Stimulated activated CD8-positive, alpha-beta memory T cell treated with anti-CD3 and anti-CD28 coated beads, Interleukin-7, amount 100 ng/mL, for 1 hour (primary cell): ENCODE results near the gene ILF2.
A peak's percentile ranks its signal among the peaks of the same experiment; 100 is the strongest.
"Not testable (repeated sequence)": the region's sequence is repeated elsewhere in the genome, so short reads cannot be mapped to it uniquely, and the experiment has no call there.

ENCODE experiments used
- DNase-seq, 2 donors: peaks; one replicate each; pipeline ENCODE4 v3.0.0-alpha.2; 2020; ENCODE audit warnings: low read depth in 2 of 2

Gene ILF2

DNA sequence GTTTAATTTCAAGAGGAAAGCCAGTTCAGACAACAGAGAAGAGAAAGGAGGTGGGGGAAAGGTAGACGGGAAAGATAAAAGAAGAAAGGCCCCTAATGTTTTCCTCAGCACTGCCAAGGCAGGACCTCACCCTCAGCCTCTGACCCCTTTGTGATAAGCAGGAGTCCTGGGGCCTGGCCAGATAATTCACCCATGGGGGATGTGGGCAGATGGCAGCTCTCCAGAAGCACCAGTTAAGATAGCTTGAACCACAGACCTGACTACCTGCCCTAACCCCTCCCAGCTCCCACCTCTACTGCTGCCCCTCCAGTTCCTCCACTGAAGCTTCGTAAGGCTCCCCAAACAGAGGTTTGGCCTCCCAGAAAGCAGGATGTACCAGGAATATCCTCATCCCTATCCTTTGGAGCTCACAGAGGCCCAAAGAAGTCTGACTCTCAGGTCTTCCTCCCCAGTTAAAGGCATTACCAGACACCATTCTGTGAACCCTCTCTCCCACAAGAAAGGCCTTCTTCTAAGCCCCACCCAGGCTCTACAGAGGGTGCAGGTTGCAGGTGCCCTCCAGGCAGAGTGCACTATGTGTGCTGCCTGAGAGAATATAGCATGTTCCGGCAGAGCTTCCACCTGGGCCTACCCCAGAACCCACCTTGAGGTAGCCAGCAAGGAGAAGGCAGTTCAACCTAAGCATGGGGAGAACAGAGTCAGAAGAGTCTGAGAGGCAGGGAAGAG, 21.5 kb downstream of the ILF2 start:
- no peak for DNase-seq

DNA sequence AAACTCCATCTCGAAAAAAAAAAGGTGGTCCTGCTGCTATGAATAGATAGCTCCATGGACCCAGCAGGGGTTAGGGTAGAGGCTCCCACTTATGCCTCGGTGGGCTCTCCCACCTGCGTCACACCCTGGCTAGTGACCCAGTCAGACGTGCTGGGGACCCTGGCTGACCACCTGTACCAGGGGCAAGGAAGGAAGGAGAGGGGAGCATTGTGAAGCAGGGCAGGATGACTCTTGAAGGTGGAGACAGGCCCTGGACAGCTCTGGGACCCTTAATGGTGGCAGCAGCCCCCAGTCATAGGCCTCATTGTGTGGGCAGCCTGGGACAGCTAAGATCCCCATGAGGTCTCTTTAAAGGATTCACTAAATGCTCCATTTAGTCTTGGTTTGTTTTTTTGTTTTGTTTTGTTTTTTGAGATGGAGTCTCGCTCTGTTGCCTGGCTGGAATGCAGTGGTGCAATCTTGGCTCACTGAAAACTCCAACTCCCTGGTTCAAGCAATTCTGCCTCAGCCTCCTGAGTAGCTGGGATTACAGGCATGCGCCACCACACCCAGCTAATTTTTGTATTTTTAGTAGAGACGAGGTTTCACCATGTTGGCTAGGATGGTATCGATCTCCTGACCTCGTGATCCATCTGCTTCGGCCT, 22.7 kb downstream of the ILF2 start:
- DNase-seq, result no peak

DNA sequence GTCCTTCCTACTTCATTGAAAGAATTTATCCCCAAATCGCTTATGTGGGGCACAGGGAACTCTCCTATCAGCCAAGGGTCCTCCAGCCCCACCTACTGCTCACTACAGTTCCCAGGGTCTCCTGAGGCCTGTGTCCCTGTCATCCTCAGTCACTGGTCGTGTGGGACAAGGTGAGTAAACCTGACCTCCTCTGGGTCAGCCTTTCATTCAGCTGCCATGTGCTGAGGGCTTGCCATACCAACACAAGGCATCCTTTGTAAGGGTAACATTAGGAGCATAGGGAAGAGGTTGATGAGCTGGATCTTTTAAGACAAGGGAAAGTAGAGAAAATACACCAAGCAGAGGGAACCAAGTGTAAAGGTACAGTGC, 23.5 kb downstream of the ILF2 start:
- no peak for DNase-seq

DNA sequence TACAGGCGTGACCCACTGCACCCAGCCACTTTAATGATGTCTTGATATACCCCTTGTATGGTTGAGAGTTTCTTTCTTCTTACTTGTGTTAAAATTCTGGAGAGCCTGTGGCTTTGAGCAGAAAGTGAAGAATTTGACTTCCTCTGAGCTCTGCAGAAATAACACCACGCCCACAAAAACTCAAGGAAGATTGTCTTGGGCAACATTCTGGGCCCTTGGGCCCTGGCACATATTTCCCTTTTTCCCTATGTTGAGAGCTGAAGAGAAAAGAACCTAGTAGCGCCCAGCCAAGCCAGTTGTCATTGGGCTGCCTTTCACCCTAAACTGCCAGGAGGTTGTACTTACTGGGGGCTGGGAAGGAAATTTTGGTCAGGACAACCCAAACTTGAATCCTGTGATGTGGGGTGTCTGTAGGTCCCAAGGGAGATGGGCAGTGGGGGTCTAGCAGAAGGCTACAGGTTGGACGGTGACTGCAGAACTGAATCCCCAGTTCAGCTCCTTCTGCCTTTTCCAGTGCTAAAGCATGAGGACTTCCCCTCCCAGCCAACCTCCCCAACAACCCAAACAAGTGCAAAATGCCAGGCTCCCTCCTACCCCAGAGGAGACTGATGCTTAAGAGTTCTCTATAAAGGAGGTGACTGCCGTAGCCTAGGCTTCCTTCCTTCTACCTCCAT, 24.0 kb downstream of the ILF2 start:
- no peak for DNase-seq

DNA sequence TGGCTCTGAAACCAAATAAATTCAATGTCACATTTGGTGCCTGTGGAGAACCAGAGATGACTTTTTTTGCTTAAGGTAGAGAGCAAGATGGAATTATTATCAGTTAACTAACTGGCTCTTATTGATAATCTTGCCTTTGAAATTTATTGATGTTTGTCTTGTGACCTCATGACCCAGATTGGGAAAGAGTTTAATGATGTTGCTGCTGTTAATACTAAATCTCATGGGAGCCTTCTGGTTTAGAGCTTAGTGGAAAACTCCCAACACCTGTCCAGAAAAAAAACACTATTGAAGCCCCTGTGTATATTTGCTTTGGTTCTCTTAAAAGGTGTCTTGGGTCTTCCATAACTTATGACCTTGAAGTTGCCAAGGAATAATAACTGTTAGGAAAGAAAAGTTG, 27.0 kb downstream of the ILF2 start:
- no peak for DNase-seq

DNA sequence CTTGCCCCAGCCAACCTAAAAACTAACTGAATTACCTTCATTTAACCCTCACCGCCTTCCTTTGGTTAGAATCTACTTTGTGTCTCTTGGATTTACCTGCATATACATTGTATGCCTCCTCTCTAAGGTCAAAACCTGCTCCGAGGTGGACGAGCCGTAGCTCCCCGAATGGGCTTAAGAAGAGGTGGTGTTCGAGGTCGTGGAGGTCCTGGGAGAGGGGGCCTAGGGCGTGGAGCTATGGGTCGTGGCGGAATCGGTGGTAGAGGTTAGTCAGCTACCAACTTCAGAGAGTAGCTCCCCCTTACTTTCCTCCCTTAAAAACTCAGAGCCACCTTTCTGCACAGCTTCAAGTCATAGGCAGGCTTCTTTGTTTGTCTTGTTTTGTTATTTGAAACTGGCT, 27.7 kb downstream of the ILF2 start:
- no peak for DNase-seq

DNA sequence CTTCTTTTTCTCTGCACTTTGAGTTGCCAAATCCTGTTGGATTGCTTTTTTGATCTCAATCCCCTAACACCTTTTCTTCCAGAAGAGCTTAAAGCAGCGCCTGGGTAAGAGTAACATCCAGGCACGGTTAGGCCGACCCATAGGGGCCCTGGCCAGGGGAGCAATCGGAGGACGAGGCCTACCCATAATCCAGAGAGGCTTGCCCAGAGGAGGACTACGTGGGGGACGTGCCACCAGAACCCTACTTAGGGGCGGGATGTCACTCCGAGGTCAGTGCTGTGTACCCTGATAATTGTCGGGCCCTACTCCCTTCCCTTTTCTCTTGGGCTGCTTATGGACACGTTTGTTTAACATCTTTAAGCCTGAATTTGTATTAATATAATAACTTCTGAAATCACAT, 28.6 kb downstream of the ILF2 start:
- DNase-seq, result no peak

DNA sequence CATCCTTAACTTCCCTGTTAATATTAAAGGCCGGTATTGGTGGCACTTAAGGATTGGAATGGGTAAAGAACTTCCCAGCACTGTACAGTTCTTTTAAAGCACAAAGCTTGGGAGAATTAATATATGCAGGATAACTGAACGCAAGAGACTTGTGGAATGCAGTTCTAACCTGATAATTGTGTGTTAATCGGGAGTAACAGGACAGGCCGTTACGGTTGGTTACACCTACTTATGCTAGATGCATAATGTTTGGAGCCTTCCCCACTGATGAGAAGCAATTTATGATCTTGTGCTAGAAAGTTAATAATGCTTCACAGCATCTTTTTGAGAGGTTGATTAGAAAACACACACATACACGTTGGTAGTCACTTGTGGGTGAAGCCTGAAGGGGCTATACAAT, 29.9 kb downstream of the ILF2 start:
- DNase-seq, result no peak

DNA sequence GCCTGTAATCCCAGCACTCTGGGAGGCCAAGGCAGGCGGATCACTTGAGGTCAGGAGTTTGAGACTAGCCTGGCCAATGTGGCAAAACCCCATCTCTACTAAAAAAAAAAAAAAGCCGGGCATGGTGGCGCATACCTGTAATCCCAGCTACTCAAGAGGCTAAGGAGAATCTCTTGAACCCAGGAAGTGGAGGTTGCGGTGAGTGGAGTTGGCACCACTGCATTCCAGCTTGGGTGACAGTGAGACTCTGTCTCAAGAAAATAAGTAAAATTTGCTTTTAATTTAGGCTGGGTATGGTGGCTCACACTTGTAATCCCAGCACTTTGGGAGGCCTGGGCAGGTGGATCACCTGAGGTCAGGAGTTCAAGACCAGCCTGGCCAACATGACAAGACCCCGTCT, 30.6 kb downstream of the ILF2 start:
- DNase-seq, result not testable (repeated sequence)

DNA sequence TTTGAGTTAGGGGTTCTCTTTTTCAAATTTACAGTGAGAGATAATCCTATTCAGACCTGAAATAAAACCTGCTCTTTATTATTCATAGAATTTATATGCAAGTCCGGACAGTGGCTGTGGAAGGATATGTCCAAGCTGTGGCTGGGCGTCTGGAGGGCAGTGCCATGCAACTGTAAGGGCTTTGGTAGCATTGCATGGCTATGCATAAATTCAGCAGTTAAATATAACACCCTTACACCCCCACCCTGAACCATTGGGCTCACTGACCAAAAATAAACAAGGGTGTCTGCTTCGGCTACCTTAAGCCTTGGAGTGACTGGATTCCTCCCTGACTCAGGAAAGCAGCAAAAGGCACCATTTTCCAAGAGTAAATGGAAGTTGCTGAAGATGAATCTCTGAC, 31.5 kb downstream of the ILF2 start:
- no peak for DNase-seq

DNA sequence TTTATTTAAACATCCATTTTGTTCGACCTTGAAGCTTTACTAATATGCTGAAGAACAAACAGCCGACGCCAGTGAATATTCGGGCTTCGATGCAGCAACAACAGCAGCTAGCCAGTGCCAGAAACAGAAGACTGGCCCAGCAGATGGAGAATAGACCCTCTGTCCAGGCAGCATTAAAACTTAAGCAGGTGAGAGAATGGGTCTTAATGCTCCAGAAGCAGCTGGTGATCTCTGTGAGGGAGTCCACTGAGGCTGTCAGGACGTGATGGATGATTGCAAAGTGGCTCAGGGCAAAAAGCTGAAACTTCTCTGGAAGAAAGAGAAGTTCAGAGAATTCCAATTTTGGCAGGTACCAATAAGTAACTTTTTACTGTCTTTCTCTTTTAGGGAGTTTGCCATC, 32.5 kb downstream of the ILF2 start:
- no peak for DNase-seq

DNA sequence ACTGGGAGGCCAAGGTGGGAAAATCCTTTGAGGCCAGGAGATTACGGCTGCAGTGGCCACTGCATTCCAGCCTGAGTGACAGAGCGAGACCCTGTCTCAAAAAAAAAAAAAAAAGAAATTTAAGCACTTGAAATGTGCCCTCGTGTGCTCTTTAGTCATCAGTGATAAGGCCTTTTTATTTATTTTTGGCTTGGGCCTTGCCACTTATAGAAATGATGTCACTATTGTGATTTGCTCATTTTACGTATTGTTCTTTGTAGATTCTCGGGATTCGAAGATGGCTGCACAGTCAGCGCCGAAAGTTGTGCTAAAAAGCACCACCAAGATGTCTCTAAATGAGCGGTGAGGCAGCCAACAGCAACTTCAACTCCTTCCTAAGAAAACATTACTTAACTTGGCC, 34.5 kb downstream of the ILF2 start:
- DNase-seq, result no peak

DNA sequence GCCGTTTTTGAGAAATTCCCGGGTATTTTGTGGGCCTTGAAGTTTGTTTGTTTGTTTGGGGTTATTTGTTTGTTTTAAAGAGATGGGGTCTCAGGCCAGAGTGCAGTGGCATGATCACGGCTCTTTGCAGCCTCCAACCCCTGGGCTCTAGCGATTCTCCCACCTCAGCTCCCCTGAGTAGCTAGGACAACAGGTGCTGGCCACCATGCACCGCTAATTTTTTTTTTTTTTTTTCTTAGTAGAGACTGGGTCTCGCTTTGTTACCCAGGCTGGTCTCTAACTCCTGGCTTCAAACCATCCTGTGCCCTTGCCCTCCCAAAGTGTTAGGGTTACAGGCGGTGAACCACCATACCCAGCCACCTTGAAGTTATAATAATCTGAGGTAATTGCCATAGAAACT, 34.9 kb downstream of the ILF2 start:
- no peak for DNase-seq

DNA sequence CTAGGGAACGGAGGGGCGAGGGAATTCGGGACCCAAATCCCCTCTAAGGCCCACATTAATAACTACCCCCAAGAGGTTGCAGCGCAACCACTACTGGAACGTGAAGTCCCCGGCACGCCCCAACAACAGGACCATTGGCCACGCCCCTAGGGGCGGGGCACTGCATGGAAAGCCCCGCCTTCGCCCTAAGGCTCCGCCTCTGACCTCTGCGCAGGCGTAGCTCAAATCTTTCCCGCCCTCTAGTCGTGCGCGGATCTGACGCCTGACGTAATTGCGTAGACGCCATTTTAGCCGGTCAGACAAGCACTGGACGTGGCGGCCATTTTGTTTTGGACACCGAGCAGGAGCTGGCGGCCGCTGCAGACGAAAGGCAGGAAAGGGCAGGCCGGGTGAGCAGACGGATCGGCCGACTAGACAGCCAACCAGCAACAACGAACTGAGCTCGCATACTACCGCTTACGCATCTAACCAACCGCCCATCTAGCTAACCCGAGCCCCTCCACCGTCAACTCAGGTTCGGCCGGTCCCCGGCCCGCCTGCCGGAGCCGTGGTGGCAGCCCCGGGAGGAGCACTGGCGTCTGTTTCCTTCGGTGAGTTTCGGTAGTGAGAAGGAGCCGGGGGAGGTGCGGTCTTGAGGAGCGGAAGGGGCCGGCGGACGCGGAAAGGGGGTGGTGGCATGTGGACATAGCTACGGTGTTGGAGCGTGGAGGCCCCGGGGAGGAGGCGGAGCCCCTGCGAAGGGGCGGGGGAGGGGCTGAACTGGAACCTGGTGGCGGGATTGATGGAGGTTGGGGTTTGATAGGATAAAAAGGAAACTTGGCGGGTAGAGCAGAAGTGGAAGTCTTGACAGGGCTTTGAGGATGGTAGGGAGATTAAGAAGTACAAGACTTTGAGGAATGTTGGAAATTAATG, 36.8 kb downstream of the ILF2 start, which contains the start of gene CHTOP:
Gene CHTOP, plus strand, starts transcription at position 313 of the 912 bp plus-strand sequence. CDS start 2,523 bp downstream, outside the sequence.
- DNase-seq, result peak; percentile 93 to 95

DNA sequence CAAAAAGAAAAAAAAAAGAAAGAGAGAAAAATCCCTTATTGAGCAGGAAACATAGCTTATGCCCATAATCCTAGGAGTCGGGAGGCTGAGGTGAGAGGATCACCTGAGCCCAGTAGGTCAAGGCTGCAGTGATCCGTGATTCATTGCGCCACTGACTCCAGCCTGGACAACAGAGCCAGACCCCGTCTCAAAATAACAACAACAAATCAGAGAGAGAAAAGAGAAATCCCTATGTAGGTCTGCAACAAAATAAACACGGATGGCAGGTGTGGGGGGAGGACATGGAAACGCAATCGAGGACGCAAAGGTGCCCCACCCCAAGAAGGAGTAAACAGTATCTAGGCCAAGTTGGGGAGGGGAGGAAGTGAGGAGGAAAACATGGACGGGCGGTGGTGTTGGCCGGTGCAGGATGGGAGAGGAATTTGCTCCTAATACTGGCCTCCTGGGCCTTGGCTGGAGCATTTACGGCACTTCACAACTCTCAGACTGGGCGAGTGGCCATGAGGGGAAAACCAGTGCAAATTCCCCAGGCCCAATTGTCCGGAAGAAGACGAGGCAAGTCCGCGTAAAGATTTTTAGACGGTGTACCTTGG, 37.5 kb downstream of the ILF2 start:
- DNase-seq, result no peak

DNA sequence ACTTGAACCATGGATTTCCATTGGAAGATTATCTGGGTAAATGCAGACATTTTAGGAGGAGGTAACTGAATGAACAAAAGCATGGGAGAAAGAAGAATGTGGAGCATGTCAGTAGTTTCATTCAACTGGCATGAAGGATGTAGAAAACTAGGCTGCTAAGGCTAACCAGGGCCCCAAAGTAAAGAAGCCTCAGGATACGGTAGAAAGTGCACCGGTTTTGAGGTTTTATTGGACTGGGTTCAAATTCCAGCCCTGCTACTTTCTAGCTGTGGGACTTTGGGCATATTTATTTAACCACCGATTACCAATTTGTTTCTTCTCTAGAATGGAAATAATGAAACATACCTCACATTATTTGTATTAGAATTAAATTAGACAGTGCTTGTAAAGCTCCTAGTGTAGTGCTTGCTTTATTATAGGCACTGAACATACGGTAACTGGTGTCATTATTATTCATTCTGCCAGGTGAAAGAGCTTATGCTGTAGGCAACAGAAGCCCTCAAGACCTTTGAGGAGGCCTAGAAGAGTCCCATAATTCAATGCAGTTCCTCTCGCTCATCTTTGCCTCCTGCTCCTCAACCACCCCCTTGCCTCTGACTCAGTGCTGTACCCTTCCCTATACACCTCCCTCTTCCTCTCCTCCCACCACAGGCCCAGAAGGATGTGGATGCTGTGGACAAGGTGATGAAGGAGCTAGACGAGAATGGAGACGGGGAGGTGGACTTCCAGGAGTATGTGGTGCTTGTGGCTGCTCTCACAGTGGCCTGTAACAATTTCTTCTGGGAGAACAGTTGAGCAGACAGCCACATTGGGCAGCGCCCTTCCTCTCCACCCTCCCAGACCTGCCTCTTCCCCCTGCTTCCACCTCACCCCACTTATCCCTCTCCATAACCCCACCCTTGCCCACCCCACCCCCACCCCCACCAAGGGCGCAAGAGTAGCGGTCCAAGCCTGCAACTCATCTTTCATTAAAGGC, 39.5 kb downstream of the ILF2 start:
- no peak for DNase-seq

DNA sequence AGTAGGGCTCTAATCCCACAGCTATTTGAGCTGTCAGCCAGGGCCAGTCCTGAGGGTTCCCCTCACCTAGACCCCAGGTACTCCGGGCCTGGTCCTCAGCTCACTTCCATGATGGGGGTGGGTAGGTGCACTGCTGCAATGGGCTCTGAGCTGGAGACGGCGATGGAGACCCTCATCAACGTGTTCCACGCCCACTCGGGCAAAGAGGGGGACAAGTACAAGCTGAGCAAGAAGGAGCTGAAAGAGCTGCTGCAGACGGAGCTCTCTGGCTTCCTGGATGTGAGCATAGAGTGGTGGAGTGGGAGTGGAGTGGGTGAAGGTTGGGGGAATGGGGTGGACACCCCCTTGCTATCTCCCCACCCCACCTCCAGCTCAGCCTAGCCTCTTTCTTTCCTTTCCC, 40.4 kb downstream of the ILF2 start:
- no peak for DNase-seq

DNA sequence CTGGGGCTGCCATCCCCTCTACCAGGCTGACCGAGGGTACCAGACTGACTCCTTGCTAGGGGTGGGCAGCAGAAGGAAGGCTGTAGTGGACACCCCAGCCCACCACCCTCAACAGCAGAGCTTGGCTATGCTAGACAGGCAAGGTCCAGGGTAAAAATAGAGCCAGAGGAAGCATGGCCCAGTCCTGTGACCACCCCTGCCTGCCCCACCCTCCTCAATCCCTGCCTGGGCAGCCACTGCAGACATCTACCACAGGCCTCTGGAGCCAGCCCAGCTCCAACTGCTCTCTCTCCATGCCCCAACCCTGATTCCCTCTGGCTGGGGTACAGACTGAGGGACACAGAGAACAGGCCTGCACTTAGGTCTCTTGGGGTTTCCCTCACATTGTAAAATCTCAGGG, 40.8 kb downstream of the ILF2 start:
- DNase-seq, result no peak

DNA sequence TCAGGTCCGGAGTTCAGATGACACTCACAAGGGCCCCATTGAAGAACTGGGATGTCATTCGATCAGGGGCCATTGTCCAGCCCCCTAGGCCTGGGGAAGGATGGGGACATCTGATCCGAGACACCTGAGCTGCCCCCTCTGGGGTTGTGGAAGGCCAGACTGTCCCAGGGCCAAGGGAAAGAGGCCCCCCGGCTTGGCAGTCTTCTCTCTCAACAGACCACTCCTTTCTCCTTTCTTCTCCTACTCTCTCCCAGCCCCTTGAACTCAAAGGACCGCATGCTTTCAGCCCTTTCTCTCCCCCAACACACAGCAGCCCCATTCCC, 41.5 kb downstream of the ILF2 start:
- no peak for DNase-seq

DNA sequence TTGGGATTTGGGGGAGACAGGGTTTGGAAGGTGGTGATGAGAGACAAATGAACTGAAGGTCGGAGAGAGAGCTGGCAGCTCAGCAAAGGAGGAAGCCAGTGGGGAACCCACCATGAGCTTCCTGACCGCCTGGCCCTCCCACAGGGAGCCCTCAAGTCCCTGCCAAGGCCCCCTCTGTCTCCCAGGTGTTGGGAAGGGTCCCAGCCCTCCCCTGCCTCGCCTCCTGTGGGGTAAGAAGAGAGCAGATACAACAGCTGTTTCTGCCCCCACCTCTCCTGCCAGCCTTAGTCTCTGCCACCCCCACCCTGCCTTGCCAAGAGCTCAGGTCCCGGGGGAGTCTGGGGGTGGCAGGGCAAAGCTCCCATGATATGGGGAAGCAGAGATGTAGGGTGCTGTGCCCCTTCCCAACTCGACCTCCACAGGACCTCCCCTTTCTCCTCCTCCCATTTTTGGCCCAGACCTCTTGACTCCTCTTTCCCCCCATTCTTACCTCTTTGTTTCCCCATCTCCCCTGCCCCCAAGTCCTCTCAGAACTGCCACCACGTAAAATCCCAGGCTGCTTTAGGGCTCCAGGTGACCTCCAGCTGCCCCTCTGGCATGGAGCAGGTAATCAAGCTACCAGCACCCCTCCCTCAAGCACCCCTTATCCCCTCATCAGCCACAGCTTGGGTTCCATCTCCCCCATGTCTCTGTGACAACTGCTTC, 42.0 kb downstream of the ILF2 start:
- DNase-seq, result no peak
